ENCODE results near the gene RNF121. TPM values are rescaled to one million over a fixed set of nuclear protein-coding genes. Genes with fewer than 3 reads are reported as not detected.
"Not testable (repeated sequence)": the region's sequence is repeated elsewhere in the genome, so short reads cannot be mapped to it uniquely, and the experiment has no call there.

The RNF121 gene
- total and polyA plus RNA-seq, 2 of the 13 experiments (the other 11 are each of a cell fraction or from before 2014, with no cell fraction given), result 28.6 to 44.3 TPM

DNA sequence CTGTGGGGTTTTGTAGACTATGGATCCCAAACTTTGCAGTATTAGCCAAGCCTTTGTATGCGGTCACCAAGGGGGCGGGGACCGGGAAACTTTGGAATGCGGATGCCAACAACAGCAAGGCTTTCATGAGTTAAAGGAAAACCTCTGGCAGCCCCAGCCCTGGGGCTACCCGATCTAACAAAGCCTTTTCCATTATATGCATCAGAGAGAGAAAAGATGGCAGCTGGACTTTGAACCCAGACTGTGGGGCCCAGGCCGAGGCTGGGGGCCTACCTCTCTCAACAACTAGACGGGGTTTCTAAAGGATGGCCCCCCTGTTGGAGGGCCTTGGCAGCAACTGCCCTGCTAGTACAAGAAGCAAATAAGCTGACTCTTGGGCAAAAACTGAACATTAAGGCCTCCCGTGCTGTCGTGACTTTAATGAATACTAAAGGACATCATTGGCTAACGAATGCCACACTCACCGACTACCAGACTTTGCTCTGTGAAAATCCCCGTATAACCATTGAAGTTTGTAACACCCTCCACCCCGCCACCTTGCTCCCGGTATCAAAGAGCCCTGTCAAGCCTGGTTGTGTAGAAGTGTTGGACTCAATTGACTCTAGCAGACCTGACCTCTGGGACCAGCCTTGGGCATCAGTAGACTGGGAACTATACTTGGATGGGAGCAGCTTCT is 40.4 kb upstream of the RNF121 start (continued):
- TF ChIP-seq, protein P1, sequence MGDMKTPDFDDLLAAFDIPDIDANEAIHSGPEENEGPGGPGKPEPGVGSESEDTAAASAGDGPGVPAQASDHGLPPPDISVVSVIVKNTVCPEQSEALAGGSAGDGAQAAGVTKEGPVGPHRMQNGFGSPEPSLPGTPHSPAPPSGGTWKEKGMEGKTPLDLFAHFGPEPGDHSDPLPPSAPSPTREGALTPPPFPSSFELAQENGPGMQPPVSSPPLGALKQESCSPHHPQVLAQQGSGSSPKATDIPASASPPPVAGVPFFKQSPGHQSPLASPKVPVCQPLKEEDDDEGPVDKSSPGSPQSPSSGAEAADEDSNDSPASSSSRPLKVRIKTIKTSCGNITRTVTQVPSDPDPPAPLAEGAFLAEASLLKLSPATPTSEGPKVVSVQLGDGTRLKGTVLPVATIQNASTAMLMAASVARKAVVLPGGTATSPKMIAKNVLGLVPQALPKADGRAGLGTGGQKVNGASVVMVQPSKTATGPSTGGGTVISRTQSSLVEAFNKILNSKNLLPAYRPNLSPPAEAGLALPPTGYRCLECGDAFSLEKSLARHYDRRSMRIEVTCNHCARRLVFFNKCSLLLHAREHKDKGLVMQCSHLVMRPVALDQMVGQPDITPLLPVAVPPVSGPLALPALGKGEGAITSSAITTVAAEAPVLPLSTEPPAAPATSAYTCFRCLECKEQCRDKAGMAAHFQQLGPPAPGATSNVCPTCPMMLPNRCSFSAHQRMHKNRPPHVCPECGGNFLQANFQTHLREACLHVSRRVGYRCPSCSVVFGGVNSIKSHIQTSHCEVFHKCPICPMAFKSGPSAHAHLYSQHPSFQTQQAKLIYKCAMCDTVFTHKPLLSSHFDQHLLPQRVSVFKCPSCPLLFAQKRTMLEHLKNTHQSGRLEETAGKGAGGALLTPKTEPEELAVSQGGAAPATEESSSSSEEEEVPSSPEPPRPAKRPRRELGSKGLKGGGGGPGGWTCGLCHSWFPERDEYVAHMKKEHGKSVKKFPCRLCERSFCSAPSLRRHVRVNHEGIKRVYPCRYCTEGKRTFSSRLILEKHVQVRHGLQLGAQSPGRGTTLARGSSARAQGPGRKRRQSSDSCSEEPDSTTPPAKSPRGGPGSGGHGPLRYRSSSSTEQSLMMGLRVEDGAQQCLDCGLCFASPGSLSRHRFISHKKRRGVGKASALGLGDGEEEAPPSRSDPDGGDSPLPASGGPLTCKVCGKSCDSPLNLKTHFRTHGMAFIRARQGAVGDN (CRISPR knock-in tag; IDR thresholded peaks at IDR 0.05), result peak; percentile 38; the same call in 1 of the 2 replicates
- TF ChIP-seq, protein P2, sequence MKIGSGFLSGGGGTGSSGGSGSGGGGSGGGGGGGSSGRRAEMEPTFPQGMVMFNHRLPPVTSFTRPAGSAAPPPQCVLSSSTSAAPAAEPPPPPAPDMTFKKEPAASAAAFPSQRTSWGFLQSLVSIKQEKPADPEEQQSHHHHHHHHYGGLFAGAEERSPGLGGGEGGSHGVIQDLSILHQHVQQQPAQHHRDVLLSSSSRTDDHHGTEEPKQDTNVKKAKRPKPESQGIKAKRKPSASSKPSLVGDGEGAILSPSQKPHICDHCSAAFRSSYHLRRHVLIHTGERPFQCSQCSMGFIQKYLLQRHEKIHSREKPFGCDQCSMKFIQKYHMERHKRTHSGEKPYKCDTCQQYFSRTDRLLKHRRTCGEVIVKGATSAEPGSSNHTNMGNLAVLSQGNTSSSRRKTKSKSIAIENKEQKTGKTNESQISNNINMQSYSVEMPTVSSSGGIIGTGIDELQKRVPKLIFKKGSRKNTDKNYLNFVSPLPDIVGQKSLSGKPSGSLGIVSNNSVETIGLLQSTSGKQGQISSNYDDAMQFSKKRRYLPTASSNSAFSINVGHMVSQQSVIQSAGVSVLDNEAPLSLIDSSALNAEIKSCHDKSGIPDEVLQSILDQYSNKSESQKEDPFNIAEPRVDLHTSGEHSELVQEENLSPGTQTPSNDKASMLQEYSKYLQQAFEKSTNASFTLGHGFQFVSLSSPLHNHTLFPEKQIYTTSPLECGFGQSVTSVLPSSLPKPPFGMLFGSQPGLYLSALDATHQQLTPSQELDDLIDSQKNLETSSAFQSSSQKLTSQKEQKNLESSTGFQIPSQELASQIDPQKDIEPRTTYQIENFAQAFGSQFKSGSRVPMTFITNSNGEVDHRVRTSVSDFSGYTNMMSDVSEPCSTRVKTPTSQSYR (CRISPR knock-in tag; IDR thresholded peaks at IDR 0.05; ENCODE audit: borderline replicate concordance), result 0 out of 2 replicates have a peak, but pooled peaks have one; percentile 8
- TF ChIP-seq ISL2 (CRISPR knock-in tag; IDR thresholded peaks at IDR 0.05) (peak; percentile 50), ZMYM3 (CRISPR knock-in tag; IDR thresholded peaks at IDR 0.05) (peak; percentile 30; the same call in 1 of the 2 replicates), HNF4G (IDR thresholded peaks at IDR 0.05; ENCODE audit: borderline replicate concordance, low read depth, low read length) (peak; percentile 72; the same call in 1 of the 2 replicates), MEF2D (CRISPR knock-in tag; IDR thresholded peaks at IDR 0.05) (0 out of 2 replicates have a peak, but pooled peaks have one; percentile 14), ZNF292 (CRISPR knock-in tag; IDR thresholded peaks at IDR 0.05; ENCODE audit: borderline replicate concordance, low read depth) (peak; percentile 35; the same call in 1 of the 2 replicates), TARDBP (CRISPR knock-in tag; IDR thresholded peaks at IDR 0.05) (0 out of 2 replicates have a peak, but pooled peaks have one; percentile 44), GABPA (CRISPR knock-in tag; IDR thresholded peaks at IDR 0.05; ENCODE audit: low read depth) (peak; percentile 22; the same call in 1 of the 2 replicates), DMAP1 (CRISPR knock-in tag; IDR thresholded peaks at IDR 0.05) (peak; percentile 59; the same call in 1 of the 2 replicates), GFI1 (CRISPR knock-in tag; IDR thresholded peaks at IDR 0.05; ENCODE audit: borderline replicate concordance) (peak; percentile 42; the same call in 1 of the 2 replicates), ZFY (CRISPR knock-in tag; IDR thresholded peaks at IDR 0.05) (peak; percentile 67), ZNF34 (CRISPR knock-in tag; IDR thresholded peaks at IDR 0.05; ENCODE audit: borderline replicate concordance) (0 out of 2 replicates have a peak, but pooled peaks have one; percentile 64), TCF7 (IDR thresholded peaks at IDR 0.05; ENCODE audit: low read depth) (peak; percentile 66), SNAI1 (CRISPR knock-in tag; IDR thresholded peaks at IDR 0.05; ENCODE audit: borderline replicate concordance) (0 out of 2 replicates have a peak, but pooled peaks have one; percentile 25), ZMYM4 (CRISPR knock-in tag; IDR thresholded peaks at IDR 0.05) (peak; percentile 72)
- not testable (repeated sequence) for TF ChIP-seq HNF4G (CRISPR knock-in tag; IDR thresholded peaks at IDR 0.05; ENCODE audit: borderline replicate concordance, low read depth); GABPA (IDR thresholded peaks at IDR 0.05; ENCODE audit: low read depth, low read length)
- TF ChIP-seq, protein P3, sequence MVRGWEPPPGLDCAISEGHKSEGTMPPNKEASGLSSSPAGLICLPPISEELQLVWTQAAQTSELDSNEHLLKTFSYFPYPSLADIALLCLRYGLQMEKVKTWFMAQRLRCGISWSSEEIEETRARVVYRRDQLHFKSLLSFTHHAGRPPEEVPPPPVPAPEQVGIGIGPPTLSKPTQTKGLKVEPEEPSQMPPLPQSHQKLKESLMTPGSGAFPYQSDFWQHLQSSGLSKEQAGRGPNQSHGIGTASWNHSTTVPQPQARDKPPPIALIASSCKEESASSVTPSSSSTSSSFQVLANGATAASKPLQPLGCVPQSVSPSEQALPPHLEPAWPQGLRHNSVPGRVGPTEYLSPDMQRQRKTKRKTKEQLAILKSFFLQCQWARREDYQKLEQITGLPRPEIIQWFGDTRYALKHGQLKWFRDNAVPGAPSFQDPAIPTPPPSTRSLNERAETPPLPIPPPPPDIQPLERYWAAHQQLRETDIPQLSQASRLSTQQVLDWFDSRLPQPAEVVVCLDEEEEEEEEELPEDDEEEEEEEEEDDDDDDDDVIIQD (CRISPR knock-in tag; IDR thresholded peaks at IDR 0.05; ENCODE audit: low read depth), result 0 out of 2 replicates have a peak, but pooled peaks have one; percentile 49

Data from HepG2 (cell line).